BLaER1 treated with 17β-estradiol and CSF1 and Interleukin-3, amounts not matched to agents 10 nM and 100 nM (cell line): ENCODE results near the gene FGD4.

ENCODE experiments used
- H3K27ac ChIP-seq, 11 experiments: shearing (Covaris generic); formaldehyde crosslinking; 2 replicates each; pipeline ENCODE4 v1.8.1; 2022
- H3K27me3 ChIP-seq, 11 experiments: shearing (Covaris generic); formaldehyde crosslinking; 2 replicates each; pipeline ENCODE4 v1.8.1; 2022
- H3K36me3 ChIP-seq, 11 experiments: shearing (Covaris generic); formaldehyde crosslinking; 2 replicates each; pipeline ENCODE4 v1.8.1; 2022
- H3K4me1 ChIP-seq, 10 experiments: shearing (Covaris generic); formaldehyde crosslinking; 2 replicates each; pipeline ENCODE4 v1.8.1; 2022
- H3K4me2 ChIP-seq, 11 experiments: shearing (Covaris generic); formaldehyde crosslinking; 2 replicates each; pipeline ENCODE4 v1.8.1; 2022
- H3K4me3 ChIP-seq, 10 experiments: shearing (Covaris generic); formaldehyde crosslinking; 2 replicates each; pipeline ENCODE4 v1.8.1; 2022
- H3K9ac ChIP-seq, 11 experiments: shearing (Covaris generic); formaldehyde crosslinking; 2 replicates each; pipeline ENCODE4 v1.8.1; 2022
- H3K9me3 ChIP-seq, 11 experiments: shearing (Covaris generic); formaldehyde crosslinking; replicated peaks in 1 of 11; 2 replicates each; pipeline ENCODE4 v1.8.1; 2022
- H4K20me1 ChIP-seq, 11 experiments: shearing (Covaris generic); formaldehyde crosslinking; 2 replicates each; pipeline ENCODE4 v1.8.1; 2022
- Cebpa-rat ChIP-seq, 11 experiments: shearing (Covaris generic); IDR thresholded peaks; 2 replicates each; pipeline ENCODE4 v1.8.1; 2022

Gene FGD4

DNA sequence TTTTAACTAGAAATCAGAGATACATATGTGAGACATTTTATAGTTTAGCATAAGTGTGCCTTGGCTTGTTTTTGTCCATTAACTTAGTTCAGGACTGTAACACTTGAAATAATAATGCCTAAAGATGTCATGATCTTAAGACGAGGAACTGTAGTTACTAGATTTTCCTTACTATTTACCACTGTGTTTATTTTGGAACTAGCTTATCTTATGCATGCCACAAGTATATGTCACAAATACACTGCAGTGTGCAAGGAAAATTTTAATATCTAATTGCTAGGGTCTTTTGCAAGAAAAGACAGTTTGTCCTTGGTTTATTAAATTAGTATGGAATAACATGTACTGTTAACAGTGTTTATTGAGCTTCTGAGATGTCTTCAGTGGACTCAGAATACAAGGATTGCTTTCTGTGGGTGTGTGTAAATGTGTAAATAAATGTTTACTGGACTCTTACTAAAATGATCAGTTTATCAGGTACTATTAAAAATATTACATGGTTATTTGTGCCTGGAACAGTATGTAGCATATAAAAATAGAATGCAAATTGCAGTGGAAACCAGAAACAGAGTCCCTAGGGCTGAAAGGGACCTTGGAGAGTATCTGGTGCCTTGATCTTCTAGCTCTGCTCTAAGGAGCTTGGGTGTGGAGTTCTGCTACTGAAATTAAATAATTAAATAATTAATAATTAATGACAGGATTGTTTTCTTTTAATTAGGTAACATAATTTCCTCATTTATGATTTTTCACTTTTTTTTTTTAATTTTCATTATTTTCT is 58.1 kb downstream of the FGD4 start:
- H3K4me1 ChIP-seq = peaks cover 13 to 37% (median 25%) of the 10 kb centered on the region in 10 experiments
- H3K4me3 ChIP-seq = no peak overlapping the region
- H3K4me2 ChIP-seq = peak overlapping the region; percentile 4 to 88 (median 40); a peak in 12 of 22 replicates
- no peaks in the 10 kb centered on the region for H3K36me3 ChIP-seq
- no peaks in the 10 kb centered on the region for H3K27me3 ChIP-seq
- H3K9ac ChIP-seq = peak overlapping the region in 1 of 11 experiments; percentile 0; a peak in 1 of 22 replicates
- no peak for TF ChIP-seq Cebpa-rat (IDR thresholded peaks at IDR 0.05)
- H3K9me3 ChIP-seq = no peaks in the 10 kb centered on the region
- peak overlapping the region in 1 of 11 experiments; percentile 35; a peak in 2 of 22 replicates for H3K27ac ChIP-seq
- no peaks in the 10 kb centered on the region for H4K20me1 ChIP-seq

GRCh38 chr12:32460638-32461037 is 61.3 kb downstream of the FGD4 start:
- TF ChIP-seq Cebpa-rat (IDR thresholded peaks at IDR 0.05) = no peak
- no peak overlapping the region for H3K4me2 ChIP-seq

GRCh38 chr12:32462908-32463307 is 63.5 kb downstream of the FGD4 start:
- TF ChIP-seq Cebpa-rat (IDR thresholded peaks at IDR 0.05) = no peak
- H3K4me3 ChIP-seq = no peak overlapping the region
- no peak overlapping the region for H3K9ac ChIP-seq
- no peaks in the 10 kb centered on the region; a peak in 1 of 22 replicates for H3K36me3 ChIP-seq
- H4K20me1 ChIP-seq = no peaks in the 10 kb centered on the region
- H3K9me3 ChIP-seq = peaks cover 0 to 14% (median 7%) of the 10 kb centered on the region in 11 experiments; a peak in 12 of 22 replicates
- peaks cover 13 to 31% (median 20%) of the 10 kb centered on the region in 10 experiments for H3K4me1 ChIP-seq
- H3K27me3 ChIP-seq = no peaks in the 10 kb centered on the region
- no peak overlapping the region for H3K27ac ChIP-seq
- H3K4me2 ChIP-seq = no peak overlapping the region

More at GRCh38 chr12:32460638-32461037, 61.3 kb downstream of the FGD4 start:
- Histone ChIP-seq H3K9ac (no peak overlapping the region), H3K4me3 (no peak overlapping the region), H3K36me3 (no peaks in the 10 kb centered on the region), H3K27me3 (no peaks in the 10 kb centered on the region), H3K9me3 (peaks cover 0 to 5% (median under 1%) of the 10 kb centered on the region in 11 experiments; a peak in 4 of 22 replicates), H4K20me1 (no peaks in the 10 kb centered on the region), H3K27ac (no peak overlapping the region), H3K4me1 (peaks cover 13 to 37% (median 25%) of the 10 kb centered on the region in 10 experiments)

- H3K4me3 ChIP-seq = no peak overlapping the region
Observed at GRCh38 chr12:32466187-32466586, 66.8 kb downstream of the FGD4 start.

DNA sequence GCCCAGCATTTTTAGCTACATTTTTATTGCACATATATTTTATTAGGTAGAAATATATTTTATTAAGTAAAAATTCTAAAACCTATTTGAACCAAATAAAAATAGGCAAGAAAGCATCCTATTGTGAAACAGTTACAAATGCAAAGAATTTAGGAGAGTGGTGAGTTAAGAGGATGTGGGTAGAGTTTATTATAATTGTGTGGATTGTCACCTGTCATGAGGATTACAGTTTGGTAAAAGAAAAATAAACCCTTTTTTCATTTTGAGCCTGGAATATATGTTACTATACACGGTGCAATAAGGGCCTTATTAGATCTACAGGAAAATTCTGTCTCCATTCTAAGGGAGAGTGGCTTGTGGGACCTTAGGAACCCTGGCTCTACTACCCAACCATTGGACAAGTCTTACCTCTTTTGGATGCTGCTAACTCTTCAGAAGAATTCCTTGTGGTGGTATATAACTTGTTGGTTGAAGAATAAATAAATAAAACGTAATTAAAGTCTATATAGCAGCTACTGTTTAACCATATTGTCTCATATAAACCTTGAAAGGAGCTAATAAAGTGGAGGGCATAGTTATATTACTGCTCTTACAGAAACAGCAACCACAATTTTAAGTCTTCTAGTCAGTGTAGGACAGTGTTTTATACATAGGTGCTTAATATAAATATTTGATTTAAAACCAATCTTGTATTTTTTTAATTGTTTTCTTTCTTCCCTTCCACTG is 67.8 kb downstream of the FGD4 start:
- peaks cover 20 to 31% (median 26%) of the 10 kb centered on the region in 10 experiments; a peak in 19 of 20 replicates for H3K4me1 ChIP-seq
- no peaks in the 10 kb centered on the region for H3K27me3 ChIP-seq
- no peak overlapping the region for H3K4me3 ChIP-seq
- H4K20me1 ChIP-seq = no peaks in the 10 kb centered on the region
- TF ChIP-seq Cebpa-rat (IDR thresholded peaks at IDR 0.05) = no peak
- peak overlapping the region in 8 of 11 experiments; percentile 37 to 74 (median 58); a peak in 11 of 22 replicates for H3K27ac ChIP-seq
- no peaks in the 10 kb centered on the region; a peak in 1 of 22 replicates for H3K36me3 ChIP-seq
- peaks cover 0 to 32% (median 13%) of the 10 kb centered on the region in 11 experiments; a peak in 16 of 22 replicates for H3K9me3 ChIP-seq
- peak overlapping the region; percentile 59 to 85 (median 75); a peak in 20 of 22 replicates for H3K4me2 ChIP-seq
- no peak overlapping the region for H3K9ac ChIP-seq

More at GRCh38 chr12:32466187-32466586, 66.8 kb downstream of the FGD4 start:
- no peaks in the 10 kb centered on the region; a peak in 1 of 22 replicates for H3K36me3 ChIP-seq
- peaks cover 20 to 33% (median 28%) of the 10 kb centered on the region in 10 experiments; a peak in 19 of 20 replicates for H3K4me1 ChIP-seq
- no peaks in the 10 kb centered on the region for H3K27me3 ChIP-seq
- no peak for TF ChIP-seq Cebpa-rat (IDR thresholded peaks at IDR 0.05)
- no peak overlapping the region for H3K9ac ChIP-seq
- peaks cover 0 to 25% (median 12%) of the 10 kb centered on the region in 11 experiments; a peak in 13 of 22 replicates for H3K9me3 ChIP-seq
- no peak overlapping the region for H3K4me2 ChIP-seq
- no peak overlapping the region; a peak in 1 of 22 replicates for H3K27ac ChIP-seq
- no peaks in the 10 kb centered on the region for H4K20me1 ChIP-seq

GRCh38 chr12:32467959-32468863 is 68.9 kb downstream of the FGD4 start:
- peak overlapping the region in 5 of 10 experiments; percentile 3 to 49 (median 28); a peak in 7 of 20 replicates for H3K4me3 ChIP-seq

GRCh38 chr12:32470936-32471470 is 71.6 kb downstream of the FGD4 start:
- H3K9ac ChIP-seq = no peak overlapping the region
- no peak overlapping the region for H3K27ac ChIP-seq
- no peak overlapping the region for H3K4me2 ChIP-seq
- peaks cover 0 to 39% (median 8%) of the 10 kb centered on the region in 11 experiments; a peak in 17 of 22 replicates for H3K9me3 ChIP-seq
- H3K4me3 ChIP-seq = no peak overlapping the region
- H4K20me1 ChIP-seq = no peaks in the 10 kb centered on the region
- H3K4me1 ChIP-seq = peaks cover 20 to 40% (median 30%) of the 10 kb centered on the region in 10 experiments; a peak in 19 of 20 replicates
- TF ChIP-seq Cebpa-rat (IDR thresholded peaks at IDR 0.05) = no peak
- H3K36me3 ChIP-seq = no peaks in the 10 kb centered on the region; a peak in 1 of 22 replicates
- H3K27me3 ChIP-seq = no peaks in the 10 kb centered on the region

More at GRCh38 chr12:32467959-32468863, 68.9 kb downstream of the FGD4 start:
- Histone ChIP-seq H3K27me3 (no peaks in the 10 kb centered on the region), H3K27ac (peak overlapping the region; percentile 1 to 74 (median 57); a peak in 21 of 22 replicates), H3K4me1 (peaks cover 20 to 31% (median 25%) of the 10 kb centered on the region in 10 experiments; a peak in 19 of 20 replicates), H3K9ac (peak overlapping the region; percentile 7 to 65 (median 48); a peak in 17 of 22 replicates), H3K4me2 (peak overlapping the region; percentile 59 to 85 (median 75)), H4K20me1 (no peaks in the 10 kb centered on the region), H3K9me3 (peaks cover 0 to 39% (median 14%) of the 10 kb centered on the region in 11 experiments; a peak in 17 of 22 replicates), H3K36me3 (no peaks in the 10 kb centered on the region; a peak in 1 of 22 replicates)
- TF ChIP-seq Cebpa-rat (IDR thresholded peaks at IDR 0.05) = no peak

GRCh38 chr12:32471591-32472001 is 72.2 kb downstream of the FGD4 start:
- Histone ChIP-seq H3K27ac (no peak overlapping the region), H3K9me3 (peaks cover 0 to 34% (median 5%) of the 10 kb centered on the region in 11 experiments; a peak in 17 of 22 replicates), H3K4me2 (no peak overlapping the region), H3K27me3 (no peaks in the 10 kb centered on the region), H3K9ac (no peak overlapping the region), H3K4me3 (no peak overlapping the region), H4K20me1 (no peaks in the 10 kb centered on the region), H3K4me1 (peaks cover 20 to 45% (median 29%) of the 10 kb centered on the region in 10 experiments; a peak in 19 of 20 replicates), H3K36me3 (no peaks in the 10 kb centered on the region)
- no peak for TF ChIP-seq Cebpa-rat (IDR thresholded peaks at IDR 0.05)
